Cerebellar cortex (tissue), 1 donor: ENCODE measurements around the gene MFAP1.
"Not testable (repeated sequence)": the region's sequence is repeated elsewhere in the genome, so short reads cannot be mapped to it uniquely, and the experiment has no call there.

ENCODE experiments used
- DNase-seq: peaks from one replicate; pipeline ENCODE4 v3.0.0-alpha.2; 2015; ENCODE audit warnings: low spot score

Gene MFAP1

DNA sequence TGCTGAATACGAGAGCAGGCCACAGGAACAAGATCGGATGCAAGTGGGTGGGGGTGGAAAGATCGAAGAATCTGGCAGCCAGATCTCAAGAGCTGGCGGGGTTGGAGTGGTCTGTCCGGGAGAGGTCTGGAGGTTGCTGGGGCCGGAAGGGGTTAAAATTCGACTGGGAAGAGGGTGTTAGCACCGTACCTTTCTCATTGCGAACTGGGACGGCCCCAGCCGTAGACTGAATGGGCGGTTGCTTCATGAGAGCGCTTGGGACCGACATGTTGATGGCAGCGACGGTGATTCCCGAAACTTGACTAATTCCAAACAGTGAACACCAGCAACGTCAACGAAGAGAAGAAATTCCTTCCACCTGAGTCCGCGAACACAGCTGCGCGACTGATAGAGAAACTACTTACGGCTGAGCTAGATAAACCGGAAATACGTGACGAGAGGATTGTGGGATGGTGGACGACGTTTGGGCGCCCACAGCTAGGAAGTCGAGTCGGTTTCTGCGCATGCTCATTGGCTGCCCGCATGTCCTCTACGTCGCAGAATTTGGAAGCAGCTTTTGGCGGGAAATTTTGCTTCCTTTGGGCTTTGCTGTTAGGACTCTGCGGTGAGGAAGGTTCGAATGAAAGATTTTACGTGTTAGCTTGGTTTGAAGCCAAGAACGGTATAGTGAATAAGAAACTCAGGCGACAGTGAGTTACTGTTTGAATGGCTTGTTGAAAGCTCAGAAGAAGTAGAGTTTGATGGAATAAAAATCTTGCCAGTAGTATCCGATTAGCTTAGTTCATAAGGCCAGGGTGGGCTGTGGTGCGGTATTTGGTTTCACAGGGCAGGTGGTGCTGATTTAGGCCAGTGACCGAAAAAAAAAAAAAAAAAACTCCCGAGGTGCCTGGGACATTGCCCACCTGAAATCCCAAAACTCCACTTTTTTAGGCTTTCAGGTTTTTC is at the start of gene MFAP1:
Gene MFAP1, minus strand, starts transcription at position 389 of the 945 bp plus-strand sequence. Its CDS starts 121 bp downstream, at position 268.
- DNase-seq, result peak; percentile 99

GRCh38 chr15:43873651-43874050 is 49.2 kb upstream of the MFAP1 start:
- DNase-seq, result no peak

DNA sequence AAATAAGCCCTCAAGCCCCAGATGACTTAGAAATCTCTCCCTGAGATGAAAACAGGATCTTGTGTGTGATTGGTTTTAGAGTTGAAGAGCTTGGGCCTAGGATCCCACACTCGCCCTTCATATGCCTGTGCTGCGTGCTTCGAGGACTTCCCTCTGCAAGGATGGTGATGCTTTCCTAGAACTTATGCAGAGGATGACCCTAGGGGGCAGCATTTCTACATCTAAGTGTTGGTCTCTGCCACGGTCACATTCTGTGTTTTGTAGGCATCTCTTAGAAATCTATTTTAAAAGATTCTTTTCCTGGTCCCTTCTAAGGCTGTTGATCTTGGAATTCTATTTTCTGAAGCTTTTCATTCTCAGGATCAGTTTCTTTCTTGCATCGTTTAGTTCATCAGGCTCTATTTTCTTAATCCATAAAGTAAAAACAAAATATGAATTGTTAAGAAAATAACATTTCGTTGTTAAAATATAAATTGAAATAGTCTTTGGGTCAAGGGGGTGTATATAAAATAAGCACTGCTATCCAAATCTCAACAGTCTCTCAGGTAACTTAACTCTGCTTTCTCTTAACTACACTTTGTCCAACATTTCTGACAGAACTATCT is 48.0 kb upstream of the MFAP1 start:
- peak; percentile 89 for DNase-seq

DNA sequence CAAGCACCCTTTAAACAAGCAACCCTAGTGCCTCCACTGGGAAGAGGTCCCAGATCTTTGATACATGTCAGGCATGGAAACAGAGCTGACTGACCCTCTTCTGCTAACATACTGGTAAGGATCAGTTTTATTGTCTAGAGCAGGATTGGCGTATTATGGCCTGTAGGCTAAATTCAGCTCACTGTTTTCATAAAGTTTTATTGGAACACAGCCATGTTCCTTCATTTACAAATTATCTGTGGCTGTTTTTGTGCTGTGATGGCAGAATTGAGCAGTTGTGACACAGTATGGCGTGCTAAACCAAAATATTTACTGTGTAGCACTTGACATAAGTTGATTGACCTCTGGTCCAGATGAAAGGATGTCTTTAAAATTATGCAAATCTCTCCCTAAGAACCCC is 47.3 kb upstream of the MFAP1 start:
- no peak for DNase-seq

DNA sequence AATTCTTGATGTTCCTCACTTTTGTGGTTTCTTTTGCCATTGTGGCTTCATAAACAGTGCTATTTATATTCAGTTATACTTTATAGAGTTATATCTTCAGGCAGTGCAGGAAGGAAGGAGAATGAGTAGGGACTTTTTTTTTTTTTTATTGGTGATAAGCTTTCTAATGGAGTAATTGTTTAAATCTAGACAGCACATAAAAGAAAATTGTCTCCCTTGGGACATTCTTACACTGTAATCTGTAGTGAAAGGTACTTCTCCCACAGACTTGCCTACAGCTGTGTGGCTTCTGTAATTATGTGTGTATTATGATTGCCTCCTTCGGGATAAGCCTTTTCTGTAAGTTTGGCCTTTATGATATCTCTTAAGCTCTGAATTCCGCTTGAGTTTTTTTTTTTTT is 43.9 kb upstream of the MFAP1 start:
- DNase-seq, result no peak

GRCh38 chr15:43867096-43867495 is 42.6 kb upstream of the MFAP1 start:
- DNase-seq, result no peak

DNA sequence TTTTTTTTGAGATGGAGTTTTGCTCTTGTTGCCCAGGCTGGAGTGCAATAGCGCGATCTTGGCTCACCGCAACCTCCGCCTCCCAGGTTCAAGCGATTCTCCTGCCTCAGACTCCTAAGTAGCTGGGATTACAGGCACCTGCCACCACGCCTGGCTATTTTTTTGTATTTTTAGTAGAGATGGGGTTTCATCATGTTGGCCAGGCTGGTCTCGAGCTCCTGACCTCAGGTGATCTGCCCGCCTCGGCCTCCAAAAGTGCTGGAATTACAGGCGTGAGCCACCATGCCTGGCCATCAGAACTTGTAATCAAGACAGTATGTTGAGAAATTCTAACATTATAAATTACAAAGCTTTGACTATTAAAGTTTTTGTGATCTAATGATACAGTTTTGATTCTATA is 42.1 kb upstream of the MFAP1 start:
- not testable (repeated sequence) for DNase-seq

GRCh38 chr15:43859546-43859945 is 35.1 kb upstream of the MFAP1 start:
- no peak for DNase-seq

GRCh38 chr15:43854801-43855200 is 30.3 kb upstream of the MFAP1 start:
- no peak for DNase-seq

GRCh38 chr15:43852607-43853006 is 28.1 kb upstream of the MFAP1 start:
- DNase-seq, result no peak

- no peak for DNase-seq
Observed at GRCh38 chr15:43851251-43851650, 26.8 kb upstream of the MFAP1 start.

GRCh38 chr15:43845421-43845820 is 20.9 kb upstream of the MFAP1 start:
- no peak for DNase-seq

GRCh38 chr15:43832485-43832884 is 8.0 kb upstream of the MFAP1 start:
- DNase-seq, result not testable (repeated sequence)

DNA sequence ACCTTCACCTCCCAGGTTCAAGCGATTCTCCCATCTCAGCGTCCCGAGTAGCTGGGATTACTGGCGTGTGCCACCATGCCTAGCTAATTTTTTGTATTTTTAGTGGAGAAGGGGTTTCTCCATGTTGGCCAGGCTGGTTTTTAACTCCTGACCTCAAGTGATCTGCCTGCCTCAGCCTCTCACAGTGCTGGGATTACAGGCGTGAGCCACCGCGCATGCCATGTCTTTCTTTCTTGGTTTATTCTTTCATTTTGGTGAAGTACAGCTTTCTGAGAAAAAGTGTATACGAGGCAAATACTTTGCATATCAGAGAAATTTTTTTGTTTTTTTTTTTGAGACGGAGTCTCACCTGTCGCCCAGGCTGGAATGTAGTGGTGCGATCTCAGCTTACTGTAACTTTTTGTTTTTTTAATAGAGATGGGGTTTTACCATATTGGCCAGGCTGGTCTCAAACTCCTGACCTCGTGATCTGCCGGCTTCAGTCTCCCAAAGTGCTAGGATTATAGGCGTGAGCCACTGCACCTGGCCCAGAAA is 7.1 kb upstream of the MFAP1 start:
- DNase-seq, result not testable (repeated sequence)

GRCh38 chr15:43830691-43831275 is 6.3 kb upstream of the MFAP1 start:
- not testable (repeated sequence) for DNase-seq

GRCh38 chr15:43829951-43830540 is 5.6 kb upstream of the MFAP1 start:
- not testable (repeated sequence) for DNase-seq

- peak; percentile 53 for DNase-seq
Observed at GRCh38 chr15:43828061-43828657, 3.7 kb upstream of the MFAP1 start.

GRCh38 chr15:43826508-43827341 is 2.2 kb upstream of the MFAP1 start, which contains the start of gene WDR76:
TSS of gene WDR76 (plus strand) at chr15:43827002. CDS start at chr15:43827033, 31 bp downstream.
- DNase-seq, result peak; percentile 83

- DNase-seq, result no peak
Observed at GRCh38 chr15:43826029-43826507, 1.6 kb upstream of the MFAP1 start.

DNA sequence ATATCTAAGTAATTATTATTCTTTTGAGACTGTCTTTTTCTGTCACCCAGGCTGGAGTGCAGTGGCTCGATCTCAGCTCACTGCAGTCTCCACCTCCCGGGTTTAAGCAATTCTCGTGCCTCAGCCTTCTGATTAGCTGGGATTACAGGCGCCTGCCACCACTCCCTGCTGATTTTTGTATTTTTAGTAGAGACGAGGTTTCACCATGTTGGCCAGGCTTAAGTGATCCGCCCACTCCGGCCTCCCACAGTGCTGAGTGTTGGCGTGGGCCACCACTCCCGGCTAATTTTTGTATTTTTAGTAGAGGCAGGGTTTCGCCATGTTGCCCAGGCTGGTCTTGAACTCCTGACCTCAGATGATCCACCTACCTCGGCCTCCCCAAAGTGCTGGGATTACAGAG is 815 bp upstream of the MFAP1 start:
- not testable (repeated sequence) for DNase-seq

DNA sequence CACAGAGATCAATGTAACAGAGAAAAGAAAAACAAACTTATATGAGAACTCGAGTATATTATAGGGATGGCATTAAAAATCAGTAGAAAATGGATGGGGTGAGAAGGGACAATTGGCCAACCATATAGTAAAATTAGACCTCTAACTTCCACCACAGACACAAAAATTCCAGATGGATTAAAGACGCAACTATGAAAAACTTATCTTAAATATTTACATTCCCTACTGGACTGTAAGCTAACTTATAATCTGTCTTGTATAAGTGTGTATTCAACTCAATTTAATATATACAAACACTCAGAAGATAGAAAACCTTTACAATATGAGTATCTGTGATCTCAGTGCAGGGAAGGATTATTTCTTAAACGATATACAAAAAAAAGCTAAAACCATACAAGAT is 3.0 kb downstream of the MFAP1 start:
- no peak for DNase-seq
